Endometrium (tissue), 2 donors: Measurements from ENCODE around the gene BEND7.
"Not testable (repeated sequence)": the region's sequence is repeated elsewhere in the genome, so short reads cannot be mapped to it uniquely, and the experiment has no call there.

Experiments
- FAIRE-seq: peaks from 2 replicates; lab custom pipeline; 2012; peaks lifted over from hg19 to GRCh38; lab: Jason Lieb, UNC
- donor health status: control.
- donor health status: control.

BEND7 gene

DNA sequence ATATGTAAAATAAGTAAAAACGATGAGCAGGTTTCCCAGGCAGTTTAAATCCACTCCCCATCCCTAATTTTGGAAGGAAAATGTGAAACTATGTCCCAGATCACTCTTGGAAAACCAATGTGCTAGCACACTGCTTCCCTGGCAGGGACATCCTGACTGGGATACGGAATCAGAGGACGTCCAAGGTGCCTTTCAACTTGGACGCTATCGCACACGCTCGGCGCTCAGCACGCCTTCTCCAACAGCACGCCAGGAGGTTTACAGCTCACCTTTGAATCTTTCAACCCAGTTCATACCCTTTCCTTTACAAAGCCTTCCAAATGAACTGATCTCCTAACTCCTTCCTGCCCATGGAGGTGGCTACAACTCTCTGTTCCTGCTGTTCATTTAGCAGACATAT, 47.1 kb downstream of the BEND7 start:
- FAIRE-seq: no peak

DNA sequence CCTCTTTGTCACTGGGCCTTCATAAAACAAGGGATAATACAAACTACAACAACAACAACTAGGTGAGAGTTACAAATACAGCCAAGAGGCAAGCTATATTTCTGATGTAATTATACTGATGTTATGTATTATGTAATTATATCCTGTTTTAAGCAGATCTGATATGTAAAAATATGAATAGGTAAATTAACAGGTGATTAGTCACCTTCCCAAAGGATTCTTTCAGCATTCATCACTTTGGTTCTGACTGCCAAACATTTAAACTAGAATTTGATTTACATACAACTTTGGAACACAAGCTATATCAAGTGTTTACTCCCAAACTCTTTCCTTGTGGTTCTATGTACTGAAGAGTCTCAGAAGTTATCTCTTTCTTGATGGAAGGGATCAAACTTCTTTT, 53.7 kb downstream of the BEND7 start:
- no peak for FAIRE-seq

DNA sequence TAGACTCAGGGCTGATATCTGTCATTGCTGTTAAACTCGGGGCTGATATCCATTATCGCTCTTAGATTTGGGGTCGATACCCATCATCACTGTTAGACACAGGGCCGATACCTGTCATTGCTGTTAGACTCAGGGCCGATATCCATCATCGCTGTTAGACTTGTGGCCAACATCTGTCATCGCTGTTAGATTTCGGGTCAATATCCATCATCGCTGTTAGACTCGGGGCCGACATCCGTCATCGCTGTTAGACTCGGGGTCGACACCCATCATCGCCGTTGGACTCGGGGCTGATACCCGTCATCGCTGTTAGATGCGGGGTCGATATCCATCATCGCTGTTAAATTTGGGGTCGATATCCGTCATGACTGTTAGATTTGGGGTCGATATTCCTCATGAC, 54.8 kb downstream of the BEND7 start:
- FAIRE-seq: no peak

DNA sequence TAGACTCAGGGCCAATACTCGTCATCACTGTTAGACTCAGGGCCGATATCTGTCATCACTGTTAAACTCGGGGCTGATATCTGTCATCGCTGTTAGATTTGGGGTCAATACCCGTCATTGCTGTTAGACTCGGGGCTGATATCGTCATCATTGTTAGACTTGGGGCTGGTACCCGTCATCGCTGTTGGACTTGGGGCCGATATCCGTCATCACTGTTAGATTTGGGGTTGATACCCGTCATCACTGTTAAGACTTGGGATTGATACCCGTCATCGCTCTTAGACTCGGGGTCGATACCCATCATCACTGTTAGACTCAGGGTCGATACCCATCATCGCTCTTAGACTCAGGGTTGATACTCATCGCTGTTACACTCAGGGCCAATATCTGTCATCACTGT, 56.5 kb downstream of the BEND7 start:
- FAIRE-seq: no peak

GRCh38 chr10:13470270-13470669, 58.5 kb downstream of the BEND7 start:
- no peak for FAIRE-seq

- FAIRE-seq: no peak
These were observed 66.3 kb downstream of the BEND7 start for GRCh38 chr10:13462551-13462950.

DNA sequence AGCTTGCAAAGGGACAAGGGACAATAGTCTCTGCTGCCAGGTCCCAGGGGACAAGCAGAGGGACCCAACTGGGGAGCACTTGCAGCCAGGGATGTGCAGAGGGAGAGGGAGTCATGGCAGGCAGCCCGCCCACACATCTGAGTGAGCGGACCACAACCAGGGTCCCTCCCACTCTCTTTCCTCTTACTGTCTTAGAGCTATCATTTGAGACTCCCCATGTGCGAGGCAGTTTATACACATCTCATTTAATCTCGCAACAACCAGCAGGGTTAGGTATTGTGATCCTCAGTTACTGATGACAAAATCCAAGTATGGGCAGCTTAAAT, 70.2 kb downstream of the BEND7 start:
- no peak for FAIRE-seq

- FAIRE-seq: no peak
These were observed 70.7 kb downstream of the BEND7 start for GRCh38 chr10:13457958-13458686.

- FAIRE-seq: no peak
These were observed 74.9 kb downstream of the BEND7 start for GRCh38 chr10:13453896-13454295.

- no peak for FAIRE-seq
These were observed 78.7 kb downstream of the BEND7 start for GRCh38 chr10:13450069-13450468.

DNA sequence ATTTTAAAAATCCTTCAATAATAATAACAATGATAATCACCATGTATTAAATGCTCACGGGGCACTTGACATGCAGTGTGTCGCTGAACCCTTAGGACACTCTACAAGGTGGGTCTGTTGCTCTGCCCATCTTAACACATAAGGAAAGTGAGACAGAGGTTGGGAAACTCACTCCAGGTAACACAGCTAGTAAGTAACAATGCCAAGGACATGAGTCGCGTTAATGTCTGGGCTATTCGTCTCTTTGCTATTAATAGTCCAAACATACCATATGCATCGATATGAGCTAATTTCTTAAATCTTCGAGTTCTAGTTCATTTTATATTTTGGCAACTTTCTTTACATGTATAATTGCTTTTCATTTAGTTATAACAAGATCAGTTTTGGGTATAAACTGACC, 79.5 kb downstream of the BEND7 start:
- no peak for FAIRE-seq

GRCh38 chr10:13448216-13448615, 80.6 kb downstream of the BEND7 start:
- FAIRE-seq: no peak

GRCh38 chr10:13445656-13446400, 83.0 kb downstream of the BEND7 start:
- no peak for FAIRE-seq

- no peak for FAIRE-seq
These were observed 87.3 kb downstream of the BEND7 start for GRCh38 chr10:13441476-13441875.

DNA sequence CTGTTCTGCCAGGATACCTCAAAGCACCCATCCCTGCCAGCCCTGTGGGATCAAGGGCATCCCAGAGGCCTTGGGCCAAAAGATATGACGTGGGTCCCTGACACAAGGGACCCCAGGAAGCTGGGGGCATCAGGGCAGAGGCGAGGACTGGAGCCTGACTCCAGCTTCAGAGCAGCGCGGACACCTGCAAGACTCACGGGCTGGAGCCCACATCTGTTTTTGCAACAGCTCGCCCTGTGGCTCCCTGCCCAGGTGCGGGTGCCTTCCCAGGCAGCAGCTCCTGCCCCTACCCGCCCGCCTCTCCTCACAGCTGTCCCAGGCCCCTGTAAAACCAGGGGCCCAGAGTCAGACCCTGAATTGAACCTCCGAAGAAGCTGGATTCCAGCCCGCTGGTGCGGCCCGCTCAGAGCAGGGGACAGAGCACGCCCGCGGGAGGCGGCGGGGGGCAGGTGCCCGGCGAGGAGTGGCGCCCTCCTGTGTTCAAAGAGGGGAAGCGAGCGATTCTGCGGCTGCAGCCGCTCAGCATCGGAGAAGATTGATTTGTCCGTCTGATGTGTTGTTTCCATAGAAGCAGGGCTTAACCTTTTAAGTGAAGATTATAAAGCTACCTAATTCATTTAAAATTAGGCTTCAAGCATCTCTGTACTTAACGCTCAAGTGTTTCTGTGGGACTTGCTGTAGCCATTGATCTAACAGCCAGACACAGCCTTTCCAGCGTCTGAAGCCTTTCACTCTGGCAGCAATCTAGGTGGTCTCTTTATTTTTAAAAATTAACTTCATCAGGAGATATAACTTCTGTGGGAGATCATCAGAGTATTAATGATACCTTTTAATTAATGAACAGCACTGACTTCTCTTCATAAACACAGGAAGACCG, 88.4 kb downstream of the BEND7 start:
- FAIRE-seq: no peak

DNA sequence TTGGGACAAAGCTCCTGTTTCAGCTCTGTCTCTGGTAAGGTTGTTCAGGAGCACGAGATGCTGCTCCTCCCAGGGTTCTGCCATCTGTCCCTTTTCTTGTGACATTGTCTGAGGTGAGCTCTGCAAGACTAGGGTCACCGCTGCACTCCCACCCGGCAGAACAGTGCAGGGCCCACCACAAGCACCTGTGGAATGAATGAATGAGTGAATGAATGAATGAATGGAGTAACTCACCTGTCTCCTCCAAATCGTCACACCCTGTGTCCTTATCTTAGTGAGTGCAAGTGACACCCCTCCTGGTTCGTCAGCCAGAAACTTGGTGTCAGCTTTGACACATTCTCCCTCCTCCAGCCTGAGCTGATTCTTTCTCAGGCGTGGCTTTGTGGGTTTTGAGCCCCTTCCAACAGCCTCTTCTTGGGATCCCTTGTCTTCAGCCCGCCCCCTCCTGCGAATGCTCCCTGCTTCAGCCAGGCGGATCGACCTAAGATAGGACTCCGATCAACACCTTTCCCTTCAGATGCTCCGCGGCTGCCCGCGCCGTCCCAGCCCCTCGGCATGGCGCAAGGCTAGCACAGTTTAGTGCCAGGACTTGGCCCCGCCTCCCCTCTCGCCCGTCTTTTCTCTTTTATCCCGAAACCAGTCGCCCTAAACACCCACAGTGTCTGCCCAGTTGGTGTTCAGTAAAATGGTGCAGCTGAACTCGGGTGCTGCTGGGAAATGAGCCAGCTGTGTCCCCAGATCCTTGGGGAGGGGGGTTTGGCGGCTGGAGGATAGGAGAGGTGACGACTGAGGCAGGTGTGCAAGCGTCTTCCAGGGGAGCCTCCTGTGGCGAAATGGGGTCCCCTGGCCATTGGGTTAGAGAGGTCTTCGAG, 89.3 kb downstream of the BEND7 start:
- FAIRE-seq: no peak

DNA sequence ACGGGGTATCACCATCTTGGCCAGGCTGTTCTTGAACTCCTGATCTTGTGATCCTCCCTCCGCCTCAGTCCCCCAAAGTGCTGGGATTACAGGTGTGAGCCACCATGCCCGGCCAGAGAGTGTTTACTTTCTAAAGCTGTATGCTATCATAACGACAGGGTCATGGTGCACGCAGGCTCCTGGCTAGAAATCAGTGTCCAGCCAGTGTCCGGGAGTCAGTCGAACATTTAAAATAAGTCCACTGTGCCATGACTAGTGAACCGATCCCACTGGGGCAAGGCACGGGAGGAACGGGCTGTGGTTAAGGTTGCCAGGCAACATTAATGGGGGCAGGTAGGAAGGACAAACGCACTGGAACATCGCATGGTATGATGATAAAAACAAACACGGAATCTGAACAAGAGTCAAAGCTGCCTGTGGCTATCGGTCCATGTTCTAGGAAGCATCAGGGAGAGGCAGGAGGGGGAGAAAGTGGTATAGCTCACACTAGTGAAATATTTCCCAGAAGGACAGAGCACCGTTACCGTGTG, 91.7 kb downstream of the BEND7 start:
- FAIRE-seq: no peak

- FAIRE-seq: not testable (repeated sequence)
These were observed 100.9 kb downstream of the BEND7 start for GRCh38 chr10:13427943-13428342.

- FAIRE-seq: no peak
These were observed 103.4 kb downstream of the BEND7 start for GRCh38 chr10:13425397-13425796.

GRCh38 chr10:13422800-13423199, 106.0 kb downstream of the BEND7 start:
- no peak for FAIRE-seq

DNA sequence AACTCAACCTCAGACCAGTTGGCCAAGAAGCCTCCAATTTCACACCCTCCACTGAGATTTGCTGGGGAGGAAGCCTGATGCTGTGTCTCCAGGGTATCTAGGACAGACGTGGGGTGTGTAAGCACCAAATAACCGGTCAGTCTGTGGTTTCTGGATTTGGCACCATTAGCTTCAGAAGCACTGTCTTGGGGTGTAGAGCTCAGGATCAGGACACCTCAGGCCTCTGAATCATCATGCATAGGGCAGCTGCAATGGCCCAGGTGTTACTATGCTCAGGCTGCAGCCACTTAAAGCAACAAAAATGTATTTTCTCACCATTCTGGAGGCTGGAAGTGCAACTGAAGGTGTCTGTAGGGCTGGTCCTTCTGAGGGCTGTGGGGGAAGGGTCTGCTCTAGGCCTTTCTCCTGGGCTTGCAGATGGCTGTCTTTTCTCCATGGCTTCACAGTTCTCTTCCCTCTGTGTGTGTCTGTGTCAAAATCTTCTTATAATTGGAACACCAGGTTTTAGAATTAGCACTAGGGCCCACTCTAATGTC, 107.4 kb downstream of the BEND7 start:
- no peak for FAIRE-seq
